Mesothelial cell of epicardium (in vitro differentiated cells): Measurements from ENCODE around the gene BMP6. TPM values are rescaled to one million over a fixed set of nuclear protein-coding genes. Genes with fewer than 3 reads are reported as not detected.

Experiments used
- DNase-seq, 2 experiments: peaks; one replicate each; pipeline ENCODE4 v3.0.0; 2021; ENCODE audit warnings: low spot score in 2 of 2; ENCODE audit not compliant: unreplicated experiment in 2 of 2
- H3K27ac Mint-ChIP-seq: 2 replicates; pipeline ENCODE4 v1.8.0; 2021; ENCODE audit warnings: mixed read lengths
- H3K27me3 Mint-ChIP-seq: 2 replicates; pipeline ENCODE4 v1.8.0; 2021; ENCODE audit warnings: low read depth, mixed read lengths
- H3K36me3 Mint-ChIP-seq: 2 replicates; pipeline ENCODE4 v1.8.0; 2021; ENCODE audit warnings: mixed read lengths
- H3K4me1 Mint-ChIP-seq: 2 replicates; pipeline ENCODE4 v1.8.0; 2021; ENCODE audit warnings: mixed read lengths
- H3K4me3 Mint-ChIP-seq: 2 replicates; pipeline ENCODE4 v1.8.0; 2021; ENCODE audit warnings: mild to moderate bottlenecking, moderate library complexity, mixed read lengths
- H3K9me3 Mint-ChIP-seq: 2 replicates; pipeline ENCODE4 v1.8.0; 2021; ENCODE audit warnings: mixed read lengths
- total RNA-seq: library from RNA; stranded (reverse); gene quantifications from 3 replicates; pipeline ENCODE4 v1.2.1, GENCODE V29; 2021
- TF ChIP-seq, protein P1 (sequence below): fragments of 200-600 bp; sonication (generic); IDR thresholded peaks from one replicate; pipeline ENCODE4 v1.5.0; 2021; ENCODE audit warnings: antibody characterized with exemption; ENCODE audit not compliant: unreplicated experiment

The BMP6 gene
- total RNA-seq, 1 donor from 2014 or later: 3.6 TPM

DNA sequence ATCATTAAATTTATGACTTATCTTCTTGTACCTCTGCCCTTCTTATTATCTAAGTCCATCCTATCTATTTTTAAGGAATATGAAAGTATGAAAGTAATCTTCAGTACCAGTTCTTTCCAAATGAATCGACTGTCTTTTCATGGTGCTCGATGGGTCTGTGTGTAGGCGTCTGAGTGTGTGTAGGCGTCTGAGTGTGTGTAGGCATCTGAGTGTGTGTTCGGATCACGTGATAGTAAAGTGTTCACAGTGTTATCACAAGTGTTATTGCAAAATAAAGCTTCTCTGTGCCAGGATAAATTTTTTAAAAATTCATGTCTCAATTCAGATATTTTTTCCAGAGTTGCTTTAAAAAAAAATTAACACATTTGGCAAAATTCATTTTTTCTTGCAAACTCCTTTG lies 58.3 kb downstream of the BMP6 start:
- H3K9me3 Mint-ChIP-seq: no peaks in the 10 kb centered on the region
- DNase-seq: no peak
- peaks cover 11% of the 10 kb centered on the region for H3K4me1 Mint-ChIP-seq
- H3K36me3 Mint-ChIP-seq: no peaks in the 10 kb centered on the region
- H3K4me3 Mint-ChIP-seq: no peak overlapping the region
- H3K27me3 Mint-ChIP-seq: peaks cover 47% of the 10 kb centered on the region
- TF ChIP-seq, protein P1, sequence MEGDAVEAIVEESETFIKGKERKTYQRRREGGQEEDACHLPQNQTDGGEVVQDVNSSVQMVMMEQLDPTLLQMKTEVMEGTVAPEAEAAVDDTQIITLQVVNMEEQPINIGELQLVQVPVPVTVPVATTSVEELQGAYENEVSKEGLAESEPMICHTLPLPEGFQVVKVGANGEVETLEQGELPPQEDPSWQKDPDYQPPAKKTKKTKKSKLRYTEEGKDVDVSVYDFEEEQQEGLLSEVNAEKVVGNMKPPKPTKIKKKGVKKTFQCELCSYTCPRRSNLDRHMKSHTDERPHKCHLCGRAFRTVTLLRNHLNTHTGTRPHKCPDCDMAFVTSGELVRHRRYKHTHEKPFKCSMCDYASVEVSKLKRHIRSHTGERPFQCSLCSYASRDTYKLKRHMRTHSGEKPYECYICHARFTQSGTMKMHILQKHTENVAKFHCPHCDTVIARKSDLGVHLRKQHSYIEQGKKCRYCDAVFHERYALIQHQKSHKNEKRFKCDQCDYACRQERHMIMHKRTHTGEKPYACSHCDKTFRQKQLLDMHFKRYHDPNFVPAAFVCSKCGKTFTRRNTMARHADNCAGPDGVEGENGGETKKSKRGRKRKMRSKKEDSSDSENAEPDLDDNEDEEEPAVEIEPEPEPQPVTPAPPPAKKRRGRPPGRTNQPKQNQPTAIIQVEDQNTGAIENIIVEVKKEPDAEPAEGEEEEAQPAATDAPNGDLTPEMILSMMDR: no peak
- H3K27ac Mint-ChIP-seq: no peak overlapping the region

DNA sequence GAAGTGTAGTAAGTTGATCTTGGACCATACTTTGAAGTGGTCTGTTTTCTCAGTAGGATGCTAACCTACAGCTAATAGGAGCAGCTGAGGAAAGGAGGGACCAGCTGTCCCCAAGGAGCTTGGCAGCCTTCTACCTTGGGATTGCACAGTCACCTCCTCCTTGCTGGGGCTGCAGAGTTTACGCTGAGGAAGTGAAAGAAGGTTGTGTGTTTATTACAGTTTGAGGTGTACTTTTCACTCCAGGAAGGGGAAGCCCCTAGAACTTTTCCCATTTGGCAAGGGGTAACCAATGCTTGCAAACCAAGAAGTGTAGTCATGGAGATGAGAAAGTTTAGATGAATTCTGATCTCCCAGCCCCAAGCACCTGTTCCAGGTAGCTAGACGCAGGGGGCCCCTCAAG lies 58.8 kb downstream of the BMP6 start:
- no peaks in the 10 kb centered on the region for H3K9me3 Mint-ChIP-seq
- TF ChIP-seq, protein P1: no peak
- peaks cover 11% of the 10 kb centered on the region for H3K4me1 Mint-ChIP-seq
- no peak overlapping the region for H3K27ac Mint-ChIP-seq
- H3K4me3 Mint-ChIP-seq: no peak overlapping the region
- DNase-seq: no peak
- no peaks in the 10 kb centered on the region for H3K36me3 Mint-ChIP-seq
- H3K27me3 Mint-ChIP-seq: peaks cover 47% of the 10 kb centered on the region

DNA sequence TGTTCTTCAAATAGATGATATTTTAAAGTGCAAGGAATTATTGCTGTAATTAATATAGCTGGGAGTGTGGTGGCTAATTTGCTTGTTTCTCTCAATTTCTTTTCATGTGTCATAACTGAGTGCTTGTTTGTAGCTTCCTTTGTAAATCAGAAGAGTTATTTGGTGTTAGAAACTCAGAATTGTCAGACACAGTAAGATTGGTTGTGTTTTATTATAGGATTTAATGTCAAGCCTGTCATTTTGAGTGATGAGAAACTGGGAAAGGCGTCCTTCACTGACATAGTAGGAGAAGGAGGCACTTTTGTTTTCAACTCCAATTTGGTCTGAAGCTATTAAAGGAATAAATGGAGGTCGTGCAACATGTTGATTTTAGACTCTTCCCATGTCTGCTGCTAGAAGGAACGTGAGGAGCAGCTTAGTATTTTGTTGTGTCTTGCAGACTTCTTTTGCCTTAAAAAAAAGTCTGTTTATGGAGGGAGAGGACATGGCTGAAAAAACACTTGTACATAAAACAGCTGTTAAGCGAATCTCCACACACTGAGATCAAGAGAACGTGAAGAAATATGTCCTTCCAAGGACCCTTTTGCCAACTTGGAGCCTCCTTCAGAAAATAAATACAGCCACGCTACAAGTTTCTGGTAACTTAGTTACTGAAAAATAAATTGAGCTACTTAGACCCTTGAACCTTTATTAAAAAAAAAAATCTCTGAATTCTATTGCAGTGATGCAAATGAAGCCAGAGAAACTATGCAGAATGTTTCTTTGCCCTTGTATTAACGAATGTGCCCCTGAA lies 59.5 kb downstream of the BMP6 start:
- peaks cover 47% of the 10 kb centered on the region for H3K27me3 Mint-ChIP-seq
- DNase-seq: no peak
- H3K27ac Mint-ChIP-seq: peak overlapping the region; percentile 32
- H3K4me3 Mint-ChIP-seq: no peak overlapping the region
- TF ChIP-seq, protein P1: no peak
- H3K36me3 Mint-ChIP-seq: no peaks in the 10 kb centered on the region
- H3K9me3 Mint-ChIP-seq: no peaks in the 10 kb centered on the region
- peaks cover 11% of the 10 kb centered on the region for H3K4me1 Mint-ChIP-seq

DNA sequence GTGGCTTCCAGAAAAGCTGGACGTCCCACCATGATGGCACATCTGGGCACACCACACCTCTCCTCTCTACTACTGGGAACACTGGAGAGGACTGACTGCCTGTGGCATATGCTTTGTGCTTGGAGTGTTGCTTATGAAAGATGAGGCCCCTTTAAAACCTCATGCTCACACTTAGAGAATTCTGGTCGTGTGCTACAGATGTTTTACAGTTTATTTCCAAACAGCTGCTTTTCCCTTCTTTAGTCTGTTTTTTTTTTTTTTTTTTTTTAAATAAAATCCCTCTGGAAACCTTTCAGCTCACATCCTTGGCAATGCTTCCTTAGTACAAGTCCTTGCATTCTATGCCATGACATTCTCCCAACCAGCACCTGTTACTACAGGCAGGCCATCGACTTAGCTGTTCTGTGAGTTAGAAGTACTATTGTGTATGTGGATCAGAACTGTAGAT lies 60.3 kb downstream of the BMP6 start:
- DNase-seq: no peak
- Mint-ChIP-seq H3K4me3 (no peak overlapping the region), H3K36me3 (no peaks in the 10 kb centered on the region), H3K4me1 (peaks cover 11% of the 10 kb centered on the region), H3K27ac (peak overlapping the region; percentile 32), H3K9me3 (no peaks in the 10 kb centered on the region), H3K27me3 (peaks cover 54% of the 10 kb centered on the region)
- TF ChIP-seq, protein P1: no peak

DNA sequence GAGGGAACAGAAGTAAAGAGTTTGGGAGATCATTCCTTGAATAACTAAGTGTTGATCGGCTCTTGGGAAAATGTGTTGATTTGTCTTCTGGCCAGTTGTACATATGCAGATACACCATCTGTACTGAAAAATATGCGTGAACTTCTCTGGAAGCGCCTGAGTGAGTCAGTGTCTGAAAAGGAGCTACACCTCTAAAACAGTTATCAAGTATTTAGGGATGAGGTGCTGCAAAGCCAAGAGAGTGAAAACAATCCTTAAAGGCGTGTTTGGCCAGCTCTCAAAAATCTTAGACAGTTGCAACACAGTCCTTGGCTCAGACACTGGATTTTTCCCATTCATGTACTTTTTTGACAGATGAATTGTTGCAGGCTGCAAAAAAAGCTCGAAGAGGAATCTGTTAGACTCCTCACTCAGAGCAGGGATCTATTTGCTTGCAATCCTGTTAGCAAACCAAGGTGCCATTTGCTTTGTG lies 61.3 kb downstream of the BMP6 start:
- Mint-ChIP-seq H3K9me3 (no peaks in the 10 kb centered on the region), H3K4me1 (peaks cover 11% of the 10 kb centered on the region), H3K27ac (no peak overlapping the region), H3K36me3 (no peaks in the 10 kb centered on the region), H3K4me3 (no peak overlapping the region), H3K27me3 (peaks cover 54% of the 10 kb centered on the region)
- DNase-seq: no peak
- TF ChIP-seq, protein P1: no peak
